ENCODE measurements around the gene MYRIP.

The MYRIP gene

DNA sequence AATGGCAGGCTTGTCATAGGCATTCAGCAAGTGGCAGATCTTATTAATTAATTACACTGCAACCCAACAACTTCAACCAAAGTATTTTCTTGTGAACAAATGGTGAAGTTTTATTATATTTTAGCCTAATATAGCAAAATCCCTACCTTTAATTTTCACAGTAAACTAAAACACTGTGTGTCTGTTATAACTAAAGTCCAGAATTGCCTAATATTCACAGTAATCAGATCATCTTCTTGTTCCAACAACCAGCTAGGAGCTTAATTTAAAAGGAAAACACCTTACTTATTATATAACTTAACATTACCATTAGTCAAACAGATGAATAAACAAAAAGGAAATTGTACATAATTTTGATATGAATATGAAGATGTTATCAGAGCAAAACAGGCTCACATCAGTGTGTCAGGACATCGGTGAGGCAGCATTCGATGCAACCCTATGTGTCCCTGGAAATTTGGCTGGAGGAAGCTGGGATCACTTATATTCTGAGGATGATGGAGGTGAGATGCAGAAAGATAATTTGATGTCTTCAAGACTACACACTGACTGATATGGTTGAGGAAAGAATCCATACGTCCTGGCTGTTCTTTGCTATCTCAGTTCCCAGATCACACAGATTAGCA, 310.8 kb downstream of the MYRIP start:
- H3K27ac ChIP-seq: peak overlapping the region; percentile 79
- H3K4me3 ChIP-seq (ENCODE audit: low read depth, low read length): no peak overlapping the region
- no peak overlapping the region for H3K4me2 ChIP-seq (ENCODE audit: low read length)
- H3K9ac ChIP-seq: no peak overlapping the region
- H3K27me3 ChIP-seq (ENCODE audit: control insufficient read depth, insufficient read depth, low read length): no peaks in the 10 kb centered on the region
- H2AFZ ChIP-seq: peak overlapping the region; percentile 68
- peaks cover 14% of the 10 kb centered on the region for H3K4me1 ChIP-seq
- H3K9me3 ChIP-seq (ENCODE audit: control insufficient read depth, low read length): no peaks in the 10 kb centered on the region
- TF ChIP-seq, protein P1, sequence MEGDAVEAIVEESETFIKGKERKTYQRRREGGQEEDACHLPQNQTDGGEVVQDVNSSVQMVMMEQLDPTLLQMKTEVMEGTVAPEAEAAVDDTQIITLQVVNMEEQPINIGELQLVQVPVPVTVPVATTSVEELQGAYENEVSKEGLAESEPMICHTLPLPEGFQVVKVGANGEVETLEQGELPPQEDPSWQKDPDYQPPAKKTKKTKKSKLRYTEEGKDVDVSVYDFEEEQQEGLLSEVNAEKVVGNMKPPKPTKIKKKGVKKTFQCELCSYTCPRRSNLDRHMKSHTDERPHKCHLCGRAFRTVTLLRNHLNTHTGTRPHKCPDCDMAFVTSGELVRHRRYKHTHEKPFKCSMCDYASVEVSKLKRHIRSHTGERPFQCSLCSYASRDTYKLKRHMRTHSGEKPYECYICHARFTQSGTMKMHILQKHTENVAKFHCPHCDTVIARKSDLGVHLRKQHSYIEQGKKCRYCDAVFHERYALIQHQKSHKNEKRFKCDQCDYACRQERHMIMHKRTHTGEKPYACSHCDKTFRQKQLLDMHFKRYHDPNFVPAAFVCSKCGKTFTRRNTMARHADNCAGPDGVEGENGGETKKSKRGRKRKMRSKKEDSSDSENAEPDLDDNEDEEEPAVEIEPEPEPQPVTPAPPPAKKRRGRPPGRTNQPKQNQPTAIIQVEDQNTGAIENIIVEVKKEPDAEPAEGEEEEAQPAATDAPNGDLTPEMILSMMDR (IDR thresholded peaks at IDR 0.05): no peak
- H3K36me3 ChIP-seq (ENCODE audit: control insufficient read depth, insufficient read depth, low read length): no peaks in the 10 kb centered on the region
- H3K79me2 ChIP-seq: no peaks in the 10 kb centered on the region

- H3K36me3 ChIP-seq (ENCODE audit: control insufficient read depth, insufficient read depth, low read length): no peaks in the 10 kb centered on the region
- peaks cover 12% of the 10 kb centered on the region for H3K4me1 ChIP-seq
- no peaks in the 10 kb centered on the region for H3K27me3 ChIP-seq (ENCODE audit: control insufficient read depth, insufficient read depth, low read length)
- peak overlapping the region; percentile 68 for H2AFZ ChIP-seq
- H3K4me2 ChIP-seq (ENCODE audit: low read length): peak overlapping the region; percentile 32
- H3K9ac ChIP-seq: no peak overlapping the region
- H3K79me2 ChIP-seq: no peaks in the 10 kb centered on the region
- no peaks in the 10 kb centered on the region for H3K9me3 ChIP-seq (ENCODE audit: control insufficient read depth, low read length)
- H3K4me3 ChIP-seq (ENCODE audit: low read depth, low read length): no peak overlapping the region
- peak overlapping the region; percentile 79 for H3K27ac ChIP-seq
- TF ChIP-seq, protein P1 (IDR thresholded peaks at IDR 0.05): no peak
Observed at GRCh38 chr3:40120806-40121205, 311.4 kb downstream of the MYRIP start.

DNA sequence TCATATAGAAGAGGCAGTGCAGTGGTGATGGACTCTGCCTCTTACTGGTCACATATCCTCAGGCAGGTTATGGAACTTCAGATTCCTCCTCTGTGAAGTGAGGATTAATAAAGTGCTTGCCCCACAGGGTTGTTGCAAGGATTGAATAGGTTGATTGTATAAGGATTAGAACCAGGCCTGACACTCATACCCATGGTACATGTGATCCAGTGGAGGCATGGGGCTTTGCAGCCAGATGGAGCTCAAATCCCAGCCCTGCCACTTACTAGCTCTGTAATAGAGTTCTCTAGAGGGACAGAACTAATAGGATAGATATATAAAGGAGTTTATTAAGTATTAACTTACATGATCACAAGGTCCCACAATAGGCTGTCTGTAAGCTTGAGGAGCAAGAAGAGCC, 315.5 kb downstream of the MYRIP start:
- Histone ChIP-seq H3K79me2 (no peaks in the 10 kb centered on the region), H3K9ac (no peak overlapping the region), H3K4me2 (ENCODE audit: low read length) (no peak overlapping the region), H3K9me3 (ENCODE audit: control insufficient read depth, low read length) (no peaks in the 10 kb centered on the region), H3K36me3 (ENCODE audit: control insufficient read depth, insufficient read depth, low read length) (no peaks in the 10 kb centered on the region), H3K4me3 (ENCODE audit: low read depth, low read length) (no peak overlapping the region), H3K4me1 (peaks cover 24% of the 10 kb centered on the region), H3K27me3 (ENCODE audit: control insufficient read depth, insufficient read depth, low read length) (no peaks in the 10 kb centered on the region), H3K27ac (no peak overlapping the region), H2AFZ (no peak overlapping the region)
- TF ChIP-seq, protein P1 (IDR thresholded peaks at IDR 0.05): no peak

GRCh38 chr3:40128166-40128565, 318.8 kb downstream of the MYRIP start:
- Histone ChIP-seq H2AFZ (peak overlapping the region; percentile 39), H3K4me3 (ENCODE audit: low read depth, low read length) (no peak overlapping the region), H3K4me1 (peaks cover 14% of the 10 kb centered on the region), H3K27ac (no peak overlapping the region), H3K27me3 (ENCODE audit: control insufficient read depth, insufficient read depth, low read length) (no peaks in the 10 kb centered on the region), H3K4me2 (ENCODE audit: low read length) (no peak overlapping the region), H3K9ac (no peak overlapping the region), H3K79me2 (no peaks in the 10 kb centered on the region), H3K36me3 (ENCODE audit: control insufficient read depth, insufficient read depth, low read length) (no peaks in the 10 kb centered on the region), H3K9me3 (ENCODE audit: control insufficient read depth, low read length) (no peaks in the 10 kb centered on the region)
- TF ChIP-seq, protein P1 (IDR thresholded peaks at IDR 0.05): no peak

- no peak overlapping the region for H3K27ac ChIP-seq
- H3K4me3 ChIP-seq (ENCODE audit: low read depth, low read length): no peak overlapping the region
- H3K9me3 ChIP-seq (ENCODE audit: control insufficient read depth, low read length): no peaks in the 10 kb centered on the region
- no peak overlapping the region for H3K4me2 ChIP-seq (ENCODE audit: low read length)
- H3K27me3 ChIP-seq (ENCODE audit: control insufficient read depth, insufficient read depth, low read length): no peaks in the 10 kb centered on the region
- H3K79me2 ChIP-seq: no peaks in the 10 kb centered on the region
- no peak overlapping the region for H3K9ac ChIP-seq
- peak overlapping the region; percentile 35 for H2AFZ ChIP-seq
- peaks cover 14% of the 10 kb centered on the region for H3K4me1 ChIP-seq
- TF ChIP-seq, protein P1 (IDR thresholded peaks at IDR 0.05): no peak
- H3K36me3 ChIP-seq (ENCODE audit: control insufficient read depth, insufficient read depth, low read length): no peaks in the 10 kb centered on the region
Observed at GRCh38 chr3:40129510-40129909, 320.1 kb downstream of the MYRIP start.
